DOHH2 (cell line): ENCODE results near the gene ALKBH6.
"Not testable (repeated sequence)": the region's sequence is repeated elsewhere in the genome, so short reads cannot be mapped to it uniquely, and the experiment has no call there.

Source experiments
- H3F3A ChIP-seq: fragments of 200-600 bp; sonication (generic), shearing (Covaris generic); 2 replicates; pipeline ENCODE4 v1.6.0; 2016; ENCODE audit warnings: antibody characterized with exemption, mild to moderate bottlenecking; ENCODE audit not compliant: control insufficient read depth, insufficient read depth
- H3K27ac ChIP-seq: fragments of 200-600 bp; sonication (generic); 2 replicates; pipeline ENCODE4 v1.5.1; 2014; ENCODE audit warnings: low read depth, mild to moderate bottlenecking, low read length, moderate library complexity
- H3K27me3 ChIP-seq: fragments of 200-600 bp; sonication (generic); 2 replicates; pipeline ENCODE4 v1.6.1; 2014; ENCODE audit warnings: mild to moderate bottlenecking, low read length, mixed read lengths; ENCODE audit not compliant: control insufficient read depth
- H3K36me3 ChIP-seq: fragments of 200-600 bp; sonication (generic); 2 replicates; pipeline ENCODE4 v1.6.1; 2014; ENCODE audit warnings: mild to moderate bottlenecking, low read length, moderate library complexity, mixed read lengths; ENCODE audit not compliant: control insufficient read depth
- H3K4me1 ChIP-seq: fragments of 200-600 bp; sonication (generic); 2 replicates; pipeline ENCODE4 v1.6.1; 2014; ENCODE audit warnings: mild to moderate bottlenecking, low read length, mixed read lengths; ENCODE audit not compliant: control insufficient read depth
- H3K4me2 ChIP-seq: fragments of 200-600 bp; sonication (generic); 2 replicates; pipeline ENCODE4 v1.6.0; 2014; ENCODE audit warnings: mild to moderate bottlenecking, low read length, moderate library complexity
- H3K4me3 ChIP-seq: fragments of 200-600 bp; sonication (generic); 2 replicates; pipeline ENCODE4 v1.5.1; 2014; ENCODE audit warnings: mild to moderate bottlenecking, low read length, mixed read lengths
- H3K79me2 ChIP-seq: fragments of 200-600 bp; sonication (generic); 2 replicates; pipeline ENCODE4 v1.6.1; 2014; ENCODE audit warnings: mild to moderate bottlenecking, low read length, mixed read lengths; ENCODE audit not compliant: control insufficient read depth
- H3K9me2 ChIP-seq: fragments of 200-600 bp; sonication (generic); replicated peaks from 2 replicates; pipeline ENCODE4 v1.6.1; 2014; ENCODE audit warnings: mild to moderate bottlenecking, low read length, mixed read lengths; ENCODE audit not compliant: control insufficient read depth
- H3K9me3 ChIP-seq: fragments of 200-600 bp; sonication (generic); 2 replicates; pipeline ENCODE4 v1.6.1; 2014; ENCODE audit warnings: antibody characterized with exemption, low read length, mixed read lengths; ENCODE audit not compliant: control insufficient read depth, insufficient read depth
- H4K20me1 ChIP-seq: fragments of 200-600 bp; sonication (generic); 2 replicates; pipeline ENCODE4 v1.6.0; 2014; ENCODE audit warnings: low read depth, mild to moderate bottlenecking, antibody characterized with exemption, low read length, moderate library complexity; ENCODE audit not compliant: control insufficient read depth, insufficient read depth
- EZH2phosphoT487 ChIP-seq: fragments of 200-600 bp; sonication (generic); IDR thresholded peaks from 2 replicates; pipeline ENCODE4 v1.6.1; 2017; ENCODE audit warnings: borderline replicate concordance, mild to moderate bottlenecking, antibody characterized with exemption, low read length, moderate library complexity, mixed read lengths
- TF ChIP-seq, protein P1 (sequence below): fragments of 200-600 bp; sonication (generic); IDR thresholded peaks from one replicate; pipeline ENCODE4 v1.5.1; 2014; ENCODE audit warnings: antibody characterized with exemption, mild to moderate bottlenecking, low read depth, low read length; ENCODE audit not compliant: poor library complexity, severe bottlenecking

The ALKBH6 gene

GRCh38 chr19:35986111-35986510 lies 27.9 kb downstream of the ALKBH6 start:
- no peak for TF ChIP-seq EZH2phosphoT487
- TF ChIP-seq, protein P1, sequence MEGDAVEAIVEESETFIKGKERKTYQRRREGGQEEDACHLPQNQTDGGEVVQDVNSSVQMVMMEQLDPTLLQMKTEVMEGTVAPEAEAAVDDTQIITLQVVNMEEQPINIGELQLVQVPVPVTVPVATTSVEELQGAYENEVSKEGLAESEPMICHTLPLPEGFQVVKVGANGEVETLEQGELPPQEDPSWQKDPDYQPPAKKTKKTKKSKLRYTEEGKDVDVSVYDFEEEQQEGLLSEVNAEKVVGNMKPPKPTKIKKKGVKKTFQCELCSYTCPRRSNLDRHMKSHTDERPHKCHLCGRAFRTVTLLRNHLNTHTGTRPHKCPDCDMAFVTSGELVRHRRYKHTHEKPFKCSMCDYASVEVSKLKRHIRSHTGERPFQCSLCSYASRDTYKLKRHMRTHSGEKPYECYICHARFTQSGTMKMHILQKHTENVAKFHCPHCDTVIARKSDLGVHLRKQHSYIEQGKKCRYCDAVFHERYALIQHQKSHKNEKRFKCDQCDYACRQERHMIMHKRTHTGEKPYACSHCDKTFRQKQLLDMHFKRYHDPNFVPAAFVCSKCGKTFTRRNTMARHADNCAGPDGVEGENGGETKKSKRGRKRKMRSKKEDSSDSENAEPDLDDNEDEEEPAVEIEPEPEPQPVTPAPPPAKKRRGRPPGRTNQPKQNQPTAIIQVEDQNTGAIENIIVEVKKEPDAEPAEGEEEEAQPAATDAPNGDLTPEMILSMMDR, result no peak
- no peaks in the 10 kb centered on the region for H3K36me3 ChIP-seq
- no peaks in the 10 kb centered on the region for H3K9me2 ChIP-seq
- no peak overlapping the region for H3K27ac ChIP-seq
- H3K27me3 ChIP-seq, result peaks cover 23% of the 10 kb centered on the region
- H4K20me1 ChIP-seq, result no peaks in the 10 kb centered on the region
- no peak overlapping the region for H3K4me2 ChIP-seq
- no peaks in the 10 kb centered on the region for H3F3A ChIP-seq
- no peak overlapping the region for H3K4me3 ChIP-seq
- no peaks in the 10 kb centered on the region for H3K79me2 ChIP-seq
- peaks cover 9% of the 10 kb centered on the region; the same call in 1 of the 2 replicates for H3K4me1 ChIP-seq
- H3K9me3 ChIP-seq, result peaks cover 5% of the 10 kb centered on the region; the same call in 1 of the 2 replicates

- Histone ChIP-seq H3K4me1 (peaks cover 9% of the 10 kb centered on the region; the same call in 1 of the 2 replicates), H3K4me3 (no peak overlapping the region), H4K20me1 (no peaks in the 10 kb centered on the region), H3K9me2 (no peaks in the 10 kb centered on the region), H3K27me3 (peaks cover 23% of the 10 kb centered on the region), H3K36me3 (no peaks in the 10 kb centered on the region), H3K9me3 (no peaks in the 10 kb centered on the region), H3K4me2 (no peak overlapping the region), H3K27ac (no peak overlapping the region), H3K79me2 (no peaks in the 10 kb centered on the region), H3F3A (no peaks in the 10 kb centered on the region)
- TF ChIP-seq, protein P1, result no peak
- no peak for TF ChIP-seq EZH2phosphoT487
Measured at GRCh38 chr19:35983177-35983576, 30.8 kb downstream of the ALKBH6 start.

DNA sequence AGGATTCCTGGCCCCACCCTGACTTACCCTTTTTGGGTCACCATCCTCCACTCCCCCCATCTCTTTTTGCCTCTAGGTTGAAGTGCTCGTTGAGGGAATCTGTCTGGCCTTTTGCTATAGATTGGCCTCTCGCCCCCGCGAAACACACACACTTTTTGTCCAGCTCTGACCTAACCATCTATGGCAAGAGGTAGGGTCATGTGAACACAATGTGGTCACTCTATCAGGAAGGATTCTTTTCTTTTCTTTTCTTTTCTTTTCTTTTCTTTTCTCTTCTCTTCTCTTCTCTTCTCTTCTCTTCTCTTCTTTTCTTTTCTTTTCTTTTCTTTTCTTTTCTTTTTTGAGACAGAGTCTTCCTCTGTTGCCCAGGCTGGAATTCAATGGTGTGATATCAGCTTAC lies 33.0 kb downstream of the ALKBH6 start:
- not testable (repeated sequence) for H3F3A ChIP-seq, H3K9me3 ChIP-seq, H3K79me2 ChIP-seq, H3K36me3 ChIP-seq, H3K4me1 ChIP-seq, H3K4me3 ChIP-seq, H3K27ac ChIP-seq, H3K4me2 ChIP-seq, H4K20me1 ChIP-seq, H3K9me2 ChIP-seq
- peaks cover 10% of the 10 kb centered on the region; the same call in 1 of the 2 replicates for H3K27me3 ChIP-seq

DNA sequence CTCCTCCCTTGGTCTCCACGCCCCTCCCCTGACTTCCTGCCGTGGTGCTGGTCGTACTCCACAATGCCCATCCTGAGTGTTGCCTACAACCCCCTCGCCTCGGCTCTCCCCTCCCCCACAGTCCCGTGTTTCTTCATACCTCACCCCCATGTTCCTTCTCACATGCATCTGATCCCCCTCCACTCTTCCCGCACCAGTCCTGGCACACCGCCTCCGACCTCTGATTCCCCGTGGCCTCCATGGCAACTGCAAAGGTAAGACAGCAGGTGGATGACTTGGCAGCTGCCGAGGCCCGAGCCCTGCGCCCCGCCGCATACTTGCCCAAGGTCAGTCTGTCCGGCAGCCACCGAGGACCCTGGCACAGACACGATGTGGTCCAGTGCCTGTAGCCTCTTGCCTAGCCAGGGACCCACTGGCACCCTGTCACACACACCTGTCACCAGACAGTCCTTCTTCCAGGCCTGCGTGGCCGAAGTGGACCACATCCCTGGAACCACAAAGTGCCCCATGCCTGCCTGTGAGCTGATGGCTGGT lies 35.1 kb downstream of the ALKBH6 start:
- Histone ChIP-seq H3K4me3 (no peak overlapping the region), H3K9me2 (no peaks in the 10 kb centered on the region), H3K79me2 (no peaks in the 10 kb centered on the region), H3K4me1 (no peaks in the 10 kb centered on the region), H3K36me3 (no peaks in the 10 kb centered on the region), H3K27me3 (peaks cover 8% of the 10 kb centered on the region; the same call in 1 of the 2 replicates), H3K4me2 (no peak overlapping the region), H3F3A (no peaks in the 10 kb centered on the region), H3K9me3 (no peaks in the 10 kb centered on the region), H4K20me1 (no peaks in the 10 kb centered on the region), H3K27ac (no peak overlapping the region)
- TF ChIP-seq EZH2phosphoT487, result no peak
- TF ChIP-seq, protein P1, result no peak
